Progenitor cell of endocrine pancreas (in vitro differentiated cells): ENCODE data around the gene LMOD3. TPM values are rescaled to one million over a fixed set of nuclear protein-coding genes. Genes with fewer than 3 reads are reported as not detected.

Experiments used
- DNase-seq: peaks from one replicate; pipeline ENCODE4 v3.0.0; 2021; ENCODE audit warnings: low spot score; ENCODE audit not compliant: unreplicated experiment
- H3K27ac Mint-ChIP-seq: 2 replicates; pipeline ENCODE4 v1.8.0; 2021; ENCODE audit warnings: mild to moderate bottlenecking, moderate library complexity, mixed read lengths
- H3K27me3 Mint-ChIP-seq: 2 replicates; pipeline ENCODE4 v1.8.0; 2021; ENCODE audit warnings: mixed read lengths
- H3K36me3 Mint-ChIP-seq: 2 replicates; pipeline ENCODE4 v1.8.0; 2022; ENCODE audit warnings: mixed read lengths; ENCODE audit not compliant: insufficient read depth
- H3K4me1 Mint-ChIP-seq: 2 replicates; pipeline ENCODE4 v1.8.0; 2021; ENCODE audit warnings: low read depth, mixed read lengths
- H3K4me3 Mint-ChIP-seq: 2 replicates; pipeline ENCODE4 v1.8.0; 2021; ENCODE audit warnings: low read depth, mild to moderate bottlenecking, moderate library complexity, mixed read lengths
- H3K9me3 Mint-ChIP-seq: 2 replicates; pipeline ENCODE4 v1.8.0; 2021; ENCODE audit warnings: low read depth, mixed read lengths
- CTCF ChIP-seq: fragments of 200-600 bp; sonication (generic); IDR thresholded peaks from one replicate; pipeline ENCODE4 v1.5.0; 2021; ENCODE audit warnings: antibody characterized with exemption, mild to moderate bottlenecking; ENCODE audit not compliant: unreplicated experiment
- total RNA-seq: library from RNA; stranded (reverse); gene quantifications from 2 replicates; pipeline ENCODE4 v1.2.1, GENCODE V29; 2021

The LMOD3 gene
- total RNA-seq, 1 donor from 2014 or later, result not detected

- no peaks in the 10 kb centered on the region for H3K9me3 Mint-ChIP-seq
- no peak for DNase-seq
- no peak for TF ChIP-seq CTCF
- no peaks in the 10 kb centered on the region for H3K36me3 Mint-ChIP-seq
- H3K27me3 Mint-ChIP-seq, result no peaks in the 10 kb centered on the region
- peaks cover 20% of the 10 kb centered on the region for H3K4me1 Mint-ChIP-seq
- no peak overlapping the region for H3K27ac Mint-ChIP-seq
- H3K4me3 Mint-ChIP-seq, result no peak overlapping the region
Observed at GRCh38 chr3:69116162-69116561, 6.2 kb downstream of the LMOD3 start.

GRCh38 chr3:69115731-69116130, 6.7 kb downstream of the LMOD3 start:
- H3K4me1 Mint-ChIP-seq, result peaks cover 19% of the 10 kb centered on the region
- H3K27ac Mint-ChIP-seq, result no peak overlapping the region
- H3K4me3 Mint-ChIP-seq, result no peak overlapping the region
- H3K36me3 Mint-ChIP-seq, result no peaks in the 10 kb centered on the region
- no peak for DNase-seq
- no peaks in the 10 kb centered on the region for H3K9me3 Mint-ChIP-seq
- no peak for TF ChIP-seq CTCF
- no peaks in the 10 kb centered on the region for H3K27me3 Mint-ChIP-seq

- no peak for TF ChIP-seq CTCF
- no peaks in the 10 kb centered on the region for H3K27me3 Mint-ChIP-seq
- H3K4me3 Mint-ChIP-seq, result no peak overlapping the region
- no peaks in the 10 kb centered on the region for H3K9me3 Mint-ChIP-seq
- no peak overlapping the region for H3K27ac Mint-ChIP-seq
- H3K36me3 Mint-ChIP-seq, result no peaks in the 10 kb centered on the region
- H3K4me1 Mint-ChIP-seq, result peaks cover 19% of the 10 kb centered on the region
- DNase-seq, result no peak
Observed at GRCh38 chr3:69113536-69113935, 8.9 kb downstream of the LMOD3 start.

GRCh38 chr3:69110941-69111546, 11.4 kb downstream of the LMOD3 start:
- Mint-ChIP-seq H3K4me1 (peaks cover under 1% of the 10 kb centered on the region), H3K27me3 (no peaks in the 10 kb centered on the region), H3K36me3 (no peaks in the 10 kb centered on the region), H3K4me3 (no peak overlapping the region), H3K9me3 (no peaks in the 10 kb centered on the region), H3K27ac (no peak overlapping the region)
- TF ChIP-seq CTCF, result no peak
- DNase-seq, result no peak

- Mint-ChIP-seq H3K36me3 (peaks cover 5% of the 10 kb centered on the region), H3K27me3 (no peaks in the 10 kb centered on the region), H3K9me3 (no peaks in the 10 kb centered on the region), H3K27ac (no peak overlapping the region), H3K4me1 (no peaks in the 10 kb centered on the region), H3K4me3 (no peak overlapping the region)
- no peak for TF ChIP-seq CTCF
- DNase-seq, result no peak
Observed at GRCh38 chr3:69108811-69109210, 13.6 kb downstream of the LMOD3 start.
